Lower leg skin (tissue), 3 donors: ENCODE data around the gene TMEM191B.
"Not testable (repeated sequence)": the region's sequence is repeated elsewhere in the genome, so short reads cannot be mapped to it uniquely, and the experiment has no call there.

Experiments
- CTCF ChIP-seq, 3 donors: fragments of 450-650 bp; IDR thresholded peaks; one replicate each; pipeline ENCODE4 v1.5.1; 2016; ENCODE audit warnings: antibody characterized with exemption in 3 of 3, mild to moderate bottlenecking in 3 of 3, moderate library complexity in 2 of 3
- POLR2A ChIP-seq, 2 donors: fragments of 450-650 bp; IDR thresholded peaks; one replicate each; pipeline ENCODE4 v1.6.1; 2016 to 2017; ENCODE audit warnings: antibody characterized with exemption in 2 of 2, mild to moderate bottlenecking in 1 of 2, moderate library complexity in 1 of 2

GRCh38 chr22:18496227-18496626 is 31.4 kb upstream of the TMEM191B start:
- not testable (repeated sequence) for TF ChIP-seq CTCF, POLR2A (IDR thresholded peaks at IDR 0.05)
